Psoas muscle (tissue), 8 donors: ENCODE measurements around the gene CALB2. TPM values are rescaled to one million over a fixed set of nuclear protein-coding genes. Genes with fewer than 3 reads are reported as not detected.

ENCODE experiments used
- ATAC-seq, 4 donors: fragments of 200-7000 bp; cut with Tn5 transposase; one replicate each; pipeline ENCODE4 v1.9.1; 2020; ENCODE audit warnings: moderate library complexity in 3 of 4, mild to moderate bottlenecking in 2 of 4
- DNase-seq, 2 donors: peaks; one replicate each; pipeline ENCODE4 v3.0.0-alpha.2; 2020
- H3K27ac ChIP-seq: fragments of 200-600 bp; one replicate; pipeline ENCODE4 v1.8.0; 2022
- H3K27me3 ChIP-seq, 3 donors: fragments of 200-600 bp in 1 of 3; one replicate each; pipeline versions ENCODE4 v1.6.1 to v1.8.0; 2013 to 2022; ENCODE audit warnings: low read length in 2 of 3, mild to moderate bottlenecking in 2 of 3, moderate library complexity in 1 of 3; ENCODE audit not compliant: insufficient read depth in 3 of 3
- H3K36me3 ChIP-seq, 2 donors: fragments of 200-600 bp in 1 of 2; one replicate each; pipeline versions ENCODE4 v1.6.1 to v1.8.0; 2013 to 2022; ENCODE audit warnings: low read depth in 1 of 2, mild to moderate bottlenecking in 1 of 2, moderate library complexity in 1 of 2; ENCODE audit not compliant: insufficient read depth in 1 of 2
- H3K4me1 ChIP-seq: fragments of 200-600 bp; one replicate; pipeline ENCODE4 v1.8.0; 2022
- H3K4me3 ChIP-seq: fragments of 200-600 bp; one replicate; pipeline ENCODE4 v1.8.0; 2022; ENCODE audit warnings: mild to moderate bottlenecking
- H3K9me3 ChIP-seq: fragments of 200-600 bp; one replicate; pipeline ENCODE4 v1.8.0; 2022
- WGBS, 3 donors: extraction: QIAGEN DNeasy Blood & Tissue Kit; methylation state at CpG; one replicate each; pipeline versions ENCODE4 v1.1.6 to v1.1.7; 2013; 5-methylcytosine and 5-hydroxymethylcytosine counted together
- intact Hi-C, 2 donors: fragments of 100-400 bp; cut with DNase I; formaldehyde crosslinking; loops; one replicate each; pipeline versions ENCODE4 v1.11.0 to v1.14.2; 2022
- polyA plus RNA-seq, 3 donors: library from polyadenylated mRNA; stranded (reverse); fragments of 200-250 nt; gene quantifications; one replicate each; pipeline ENCODE4 v1.2.3, GENCODE V29; 2013
- total RNA-seq, 4 donors: library from RNA; stranded (reverse); fragmentation: NEBNext Ultra II Directional in 2 of 4; extraction: Animal tissue kit (Norgen Biotek cat#: 25700) in 2 of 4; gene quantifications; one replicate each; pipeline versions ENCODE4 v1.2.1 to v1.2.4, GENCODE V29; 2021 to 2023
- TF ChIP-seq, protein P1 (sequence below): fragments of 200-600 bp; IDR thresholded peaks from one replicate; pipeline ENCODE4 v1.8.0; 2022; ENCODE audit warnings: antibody characterized with exemption
- donor health status: healthy with polysubstance abuse.
- donor health status: DM: no; HTN: no; CAD: no; lungs with moderate emphysema.
- donor health status: Bipolar disorder and iron deficiency.
- donor health status: healthy.
- donor health status: DM: yes; HTN: yes; CAD: no.
- donor health status: DM: no; HTN: no; CAD: no.
- donor health status: DM: no; HTN: no; CAD: no.
- donor health status: DM: yes; HTN: yes; CAD: no.

CALB2 gene
- total and polyA plus RNA-seq, 7 donors: 0.16 to 0.61 (median 0.50) TPM; not detected in 2

DNA sequence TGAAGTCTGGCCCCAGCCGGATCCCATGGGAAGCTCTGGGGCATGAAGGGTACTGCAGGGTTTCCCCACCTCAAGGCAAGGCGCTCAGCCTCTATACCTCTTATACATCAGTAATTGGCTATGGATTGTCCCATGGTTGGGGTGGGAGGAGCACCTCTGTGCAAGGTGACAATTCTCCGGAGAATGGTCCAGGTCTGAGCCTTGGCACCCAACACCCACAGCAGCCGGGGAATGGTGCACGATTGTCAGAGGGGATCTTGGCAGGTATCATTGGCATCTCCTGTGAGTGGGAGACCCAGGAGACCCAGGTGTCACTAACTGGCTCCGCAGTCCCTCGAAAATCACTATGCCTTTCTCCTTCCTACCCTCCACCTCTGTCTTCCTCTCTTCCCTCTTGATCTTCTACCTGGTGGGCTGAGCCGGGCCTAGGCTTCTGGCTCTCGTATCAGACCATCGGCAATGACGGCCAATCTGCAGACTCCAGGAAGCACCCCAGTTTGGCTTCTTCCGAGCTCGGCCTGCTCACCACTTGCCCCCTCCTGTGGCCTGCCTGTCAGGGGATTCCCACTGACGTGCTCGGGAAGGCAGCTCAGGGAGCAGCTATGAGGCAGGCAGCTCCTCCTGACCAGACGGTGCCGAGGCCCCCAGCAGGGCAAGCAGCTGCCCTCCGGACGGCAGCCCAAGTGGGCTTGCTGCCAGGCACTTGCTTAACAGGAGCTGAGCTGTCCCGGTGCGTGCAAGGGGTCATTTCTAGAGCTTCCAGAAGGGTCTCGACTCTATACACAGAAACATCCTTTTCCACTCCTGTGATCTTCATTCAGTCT lies 10.0 kb upstream of the CALB2 start:
- H3K4me3 ChIP-seq: no peak overlapping the region
- 68 to 69% (median 68%) methylated on average over 22 of the region's 22 CpGs for WGBS, 3 donors
- DNase-seq (no peak), ATAC-seq (no peak)
- no peaks in the 10 kb centered on the region for H3K27me3 ChIP-seq
- H3K9me3 ChIP-seq: no peaks in the 10 kb centered on the region
- TF ChIP-seq, protein P1, sequence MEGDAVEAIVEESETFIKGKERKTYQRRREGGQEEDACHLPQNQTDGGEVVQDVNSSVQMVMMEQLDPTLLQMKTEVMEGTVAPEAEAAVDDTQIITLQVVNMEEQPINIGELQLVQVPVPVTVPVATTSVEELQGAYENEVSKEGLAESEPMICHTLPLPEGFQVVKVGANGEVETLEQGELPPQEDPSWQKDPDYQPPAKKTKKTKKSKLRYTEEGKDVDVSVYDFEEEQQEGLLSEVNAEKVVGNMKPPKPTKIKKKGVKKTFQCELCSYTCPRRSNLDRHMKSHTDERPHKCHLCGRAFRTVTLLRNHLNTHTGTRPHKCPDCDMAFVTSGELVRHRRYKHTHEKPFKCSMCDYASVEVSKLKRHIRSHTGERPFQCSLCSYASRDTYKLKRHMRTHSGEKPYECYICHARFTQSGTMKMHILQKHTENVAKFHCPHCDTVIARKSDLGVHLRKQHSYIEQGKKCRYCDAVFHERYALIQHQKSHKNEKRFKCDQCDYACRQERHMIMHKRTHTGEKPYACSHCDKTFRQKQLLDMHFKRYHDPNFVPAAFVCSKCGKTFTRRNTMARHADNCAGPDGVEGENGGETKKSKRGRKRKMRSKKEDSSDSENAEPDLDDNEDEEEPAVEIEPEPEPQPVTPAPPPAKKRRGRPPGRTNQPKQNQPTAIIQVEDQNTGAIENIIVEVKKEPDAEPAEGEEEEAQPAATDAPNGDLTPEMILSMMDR: no peak
- H3K4me1 ChIP-seq: no peaks in the 10 kb centered on the region
- no peak overlapping the region for H3K27ac ChIP-seq
- H3K36me3 ChIP-seq: no peaks in the 10 kb centered on the region
- intact Hi-C loops: no loop called here

DNA sequence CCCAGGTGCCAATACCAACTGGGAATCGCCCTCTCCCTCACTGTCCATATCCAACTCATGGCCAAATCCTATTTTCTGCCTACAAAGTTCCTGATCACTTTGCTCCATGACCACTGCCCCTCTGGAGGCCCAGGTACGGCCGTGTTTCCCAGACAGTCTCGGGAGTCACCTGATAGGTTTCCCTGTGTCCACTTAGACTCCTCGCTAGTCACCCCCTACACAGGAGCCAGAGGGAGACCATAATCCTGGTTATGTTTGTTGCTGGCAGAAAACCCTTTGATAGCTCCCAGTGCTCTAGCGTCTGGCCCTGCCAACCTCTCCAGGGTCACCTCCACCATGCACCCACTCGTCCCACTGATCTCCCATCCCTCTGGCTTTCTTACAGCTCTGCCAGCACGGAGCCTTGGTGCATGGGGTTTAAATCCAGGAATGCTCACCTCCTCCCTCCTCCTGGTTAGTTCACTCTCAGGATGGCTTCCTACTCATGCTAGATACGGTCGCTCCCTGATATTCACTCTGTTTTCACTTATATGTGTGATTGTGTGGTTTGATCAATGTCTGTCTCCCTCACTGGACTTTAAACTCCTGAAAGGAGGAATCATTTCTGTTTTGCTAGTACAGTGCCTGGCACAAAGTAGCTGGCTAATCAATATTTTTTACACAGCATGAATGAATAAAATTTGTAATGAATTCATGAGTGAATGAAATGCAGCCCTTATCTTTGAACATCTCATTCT lies 7.5 kb upstream of the CALB2 start:
- 64 to 78% (median 64%) methylated on average over 10 of the region's 10 CpGs for WGBS, 3 donors
- ATAC-seq: no peak
- intact Hi-C loops: no loop called here
- Histone ChIP-seq H3K4me3 (no peak overlapping the region), H3K27me3 (no peaks in the 10 kb centered on the region), H3K36me3 (no peaks in the 10 kb centered on the region), H3K4me1 (no peaks in the 10 kb centered on the region), H3K9me3 (no peaks in the 10 kb centered on the region), H3K27ac (no peak overlapping the region)
- TF ChIP-seq, protein P1: no peak
- no peak for DNase-seq

DNA sequence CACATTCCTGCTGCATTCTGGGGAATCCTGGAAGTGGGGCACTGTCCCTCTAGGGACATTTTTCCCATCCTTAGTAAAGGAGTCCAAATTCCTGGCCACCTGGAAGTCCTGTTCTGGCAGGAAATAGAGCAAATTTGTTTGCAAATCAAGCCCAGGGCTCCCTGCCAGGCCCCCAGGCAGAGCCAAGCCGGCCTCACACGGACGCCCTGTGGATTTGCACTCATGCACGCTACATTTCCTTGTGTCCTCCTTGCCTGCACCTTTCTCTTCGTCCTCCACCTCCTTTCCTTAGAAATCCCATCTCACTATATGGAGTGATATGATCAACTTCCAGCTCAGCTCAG lies 7.0 kb upstream of the CALB2 start:
- WGBS, 3 donors: 27 to 45% (median 30%) methylated on average over 4 to 5 of the region's 5 CpGs
- TF ChIP-seq, protein P1: no peak
- Histone ChIP-seq H3K4me1 (no peaks in the 10 kb centered on the region), H3K4me3 (no peak overlapping the region), H3K36me3 (no peaks in the 10 kb centered on the region), H3K27me3 (no peaks in the 10 kb centered on the region), H3K9me3 (no peaks in the 10 kb centered on the region), H3K27ac (no peak overlapping the region)
- intact Hi-C loops: no loop called here
- DNase-seq (no peak), ATAC-seq (no peak)

DNA sequence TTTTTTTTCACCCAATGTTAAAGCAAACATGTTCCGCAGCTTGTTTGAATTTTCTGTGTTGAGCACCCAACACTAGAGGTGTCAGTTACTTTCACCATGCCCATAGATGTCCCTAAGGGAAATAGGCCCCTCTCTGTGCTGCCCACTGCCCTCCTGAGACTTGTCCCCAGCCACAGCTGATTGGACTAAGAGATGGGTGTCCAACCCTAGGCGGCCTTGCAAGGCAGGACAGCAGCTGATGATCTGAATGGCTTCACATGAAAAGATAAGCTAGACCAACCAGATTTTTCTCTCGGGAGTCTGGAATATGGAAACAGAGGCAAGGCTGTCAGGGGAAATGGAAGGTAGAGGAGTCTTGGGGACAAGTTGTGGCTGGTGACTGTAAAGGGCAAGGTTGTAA lies 6.1 kb upstream of the CALB2 start:
- no peak overlapping the region for H3K27ac ChIP-seq
- DNase-seq: no peak
- intact Hi-C loops: no loop called here

More for the DNA sequence above, 6.1 kb upstream of the CALB2 start:
- no peaks in the 10 kb centered on the region for H3K9me3 ChIP-seq
- ATAC-seq: no peak
- H3K4me1 ChIP-seq: no peaks in the 10 kb centered on the region
- TF ChIP-seq, protein P1: no peak
- 84 to 90% (median 85%) methylated on average over 3 of the region's 3 CpGs for WGBS, 3 donors
- H3K27me3 ChIP-seq: no peaks in the 10 kb centered on the region
- no peak overlapping the region for H3K4me3 ChIP-seq
- no peaks in the 10 kb centered on the region for H3K36me3 ChIP-seq
